AG08396 (cell line): ENCODE measurements around the gene LYRM7.
"Not testable (repeated sequence)": the region's sequence is repeated elsewhere in the genome, so short reads cannot be mapped to it uniquely, and the experiment has no call there.

ENCODE experiments used
- DNase-seq: peaks from one replicate; pipeline ENCODE4 v3.0.0; 2012; ENCODE audit warnings: low spot score, mixed read lengths

Gene LYRM7

GRCh38 chr5:131180407-131180806, 9.7 kb downstream of the LYRM7 start:
- no peak for DNase-seq

GRCh38 chr5:131182839-131183238, 12.1 kb downstream of the LYRM7 start:
- no peak for DNase-seq

- DNase-seq: no peak
Measured at GRCh38 chr5:131185523-131186104, 14.9 kb downstream of the LYRM7 start.

- no peak for DNase-seq
Measured at GRCh38 chr5:131186561-131187256, 16.0 kb downstream of the LYRM7 start.

- no peak for DNase-seq
Measured at GRCh38 chr5:131193106-131193505, 22.4 kb downstream of the LYRM7 start.

- DNase-seq: not testable (repeated sequence)
Measured at GRCh38 chr5:131193897-131194296, 23.2 kb downstream of the LYRM7 start.

- no peak for DNase-seq
Measured at GRCh38 chr5:131194725-131195124, 24.0 kb downstream of the LYRM7 start.

- DNase-seq: no peak
Measured at GRCh38 chr5:131195696-131196095, 25.0 kb downstream of the LYRM7 start.

- DNase-seq: no peak
Measured at GRCh38 chr5:131196331-131196730, 25.6 kb downstream of the LYRM7 start.

GRCh38 chr5:131198625-131199024, 27.9 kb downstream of the LYRM7 start:
- DNase-seq: no peak

- DNase-seq: no peak
Measured at GRCh38 chr5:131200560-131200959, 29.8 kb downstream of the LYRM7 start.

- no peak for DNase-seq
Measured at GRCh38 chr5:131204964-131205363, 34.2 kb downstream of the LYRM7 start.

GRCh38 chr5:131206061-131206460, 35.3 kb downstream of the LYRM7 start:
- DNase-seq: no peak

- DNase-seq: no peak
Measured at GRCh38 chr5:131206772-131207171, 36.0 kb downstream of the LYRM7 start.

- DNase-seq: no peak
Measured at GRCh38 chr5:131209175-131209505, 38.4 kb downstream of the LYRM7 start.

GRCh38 chr5:131209506-131210150, 38.9 kb downstream of the LYRM7 start:
- DNase-seq: no peak

GRCh38 chr5:131210151-131210510, 39.4 kb downstream of the LYRM7 start:
- DNase-seq: no peak

GRCh38 chr5:131211669-131212068, 40.9 kb downstream of the LYRM7 start:
- DNase-seq: no peak

GRCh38 chr5:131212471-131213021, 41.8 kb downstream of the LYRM7 start:
- DNase-seq: no peak

GRCh38 chr5:131214609-131215227, 44.0 kb downstream of the LYRM7 start:
- no peak for DNase-seq

GRCh38 chr5:131217791-131218190, 47.0 kb downstream of the LYRM7 start:
- DNase-seq: no peak

- DNase-seq: no peak
Measured at GRCh38 chr5:131218392-131218791, 47.6 kb downstream of the LYRM7 start.

- DNase-seq: no peak
Measured at GRCh38 chr5:131220566-131220965, 49.8 kb downstream of the LYRM7 start.
